ENCODE data around the gene GALNS.

GALNS gene

DNA sequence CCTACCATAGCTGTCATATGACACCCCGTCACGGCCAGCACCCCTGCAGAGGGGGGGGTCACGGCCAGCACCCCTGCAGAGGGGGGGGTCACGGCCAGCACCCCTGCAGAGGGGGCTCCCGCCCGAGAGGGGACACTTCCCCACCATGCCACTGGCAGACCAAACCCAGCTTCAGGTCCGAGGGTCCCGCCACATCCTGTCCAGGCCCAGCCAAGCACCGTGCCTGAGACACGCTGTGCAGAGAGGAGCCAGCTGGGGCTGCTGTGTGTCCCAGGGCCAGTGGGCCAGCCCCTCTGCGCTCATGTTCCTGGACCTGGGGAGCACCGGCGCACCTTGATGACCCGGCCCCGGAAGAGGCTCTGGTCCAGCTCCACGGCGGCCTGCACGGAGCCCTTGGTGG lies 7.8 kb upstream of the GALNS start:
- no peaks in the 10 kb centered on the region for H3K9me2 ChIP-seq (replicated peaks; ENCODE audit: insufficient read depth, low read length)
- H3K9ac ChIP-seq (ENCODE audit: low read length), result no peak overlapping the region
- no peaks in the 10 kb centered on the region for H3K79me2 ChIP-seq (ENCODE audit: insufficient read depth, low read length)
- H3K4me3 ChIP-seq (ENCODE audit: insufficient read depth, low read length, poor library complexity, severe bottlenecking), result no peak overlapping the region
- no peak overlapping the region for H2AFZ ChIP-seq (ENCODE audit: low read depth, low read length, severe bottlenecking)
- H3K27ac ChIP-seq (ENCODE audit: low read depth, low read length), result no peak overlapping the region
- H3K4me2 ChIP-seq (ENCODE audit: low read depth, low read length, poor library complexity, severe bottlenecking), result no peak overlapping the region
- H3K36me3 ChIP-seq (ENCODE audit: low read length), result no peaks in the 10 kb centered on the region
- H4K20me1 ChIP-seq (ENCODE audit: low read depth, low read length), result no peaks in the 10 kb centered on the region
- H3K27me3 ChIP-seq (ENCODE audit: low read length), result no peaks in the 10 kb centered on the region
- H3K9me3 ChIP-seq (ENCODE audit: insufficient read depth, low read length), result no peaks in the 10 kb centered on the region
- H3F3A ChIP-seq (ENCODE audit: insufficient read depth), result no peaks in the 10 kb centered on the region
- TF ChIP-seq CTCF (IDR thresholded peaks at IDR 0.05; ENCODE audit: insufficient read depth, low read length, poor library complexity, severe bottlenecking), result no peak
- no peak for TF ChIP-seq EZH2phosphoT487 (conservative IDR thresholded peaks at IDR 0.05; ENCODE audit: low read length)

DNA sequence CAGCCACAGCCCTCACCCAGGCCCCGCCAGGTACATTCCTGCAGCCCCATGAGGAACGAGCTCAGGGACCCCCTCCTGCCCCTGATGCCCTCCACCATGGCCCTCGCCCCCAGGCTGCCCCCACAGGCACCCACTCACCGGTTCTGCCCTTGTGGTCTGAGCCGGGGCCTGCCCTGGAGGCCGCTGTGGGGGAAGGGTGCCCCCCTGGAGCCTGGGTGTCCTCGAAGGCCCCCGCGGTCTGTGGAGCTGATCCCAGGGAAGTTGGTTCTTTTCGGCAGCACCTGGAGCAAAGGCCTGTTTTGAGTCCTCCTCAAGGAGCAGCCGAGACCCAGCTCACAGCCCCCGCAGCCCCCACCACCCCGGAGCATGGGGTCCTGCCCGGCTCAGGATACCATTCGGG lies 7.4 kb upstream of the GALNS start:
- no peaks in the 10 kb centered on the region for H3K9me2 ChIP-seq (replicated peaks; ENCODE audit: insufficient read depth, low read length)
- no peak for TF ChIP-seq CTCF (IDR thresholded peaks at IDR 0.05; ENCODE audit: insufficient read depth, low read length, poor library complexity, severe bottlenecking)
- no peak for TF ChIP-seq EZH2phosphoT487 (conservative IDR thresholded peaks at IDR 0.05; ENCODE audit: low read length)

DNA sequence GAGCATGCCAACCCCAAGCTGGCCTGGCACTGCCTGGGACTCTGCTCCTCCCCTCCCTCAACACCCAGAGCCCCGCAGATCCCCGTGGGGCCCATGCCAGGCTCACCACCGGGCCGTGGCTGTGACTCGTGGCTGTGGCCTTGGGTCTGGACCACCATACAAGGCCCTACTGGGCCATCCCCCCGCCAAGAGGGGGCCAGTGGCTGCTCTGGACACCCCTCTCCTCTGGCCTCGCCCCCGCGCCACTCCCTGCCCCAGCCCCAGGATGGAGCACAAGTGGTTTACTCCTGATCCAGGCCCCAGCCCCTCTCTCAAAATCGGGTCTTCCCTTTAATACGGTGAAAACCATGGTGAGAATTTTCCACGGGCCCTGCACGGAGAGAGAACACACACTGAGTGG lies 6.7 kb upstream of the GALNS start:
- H3K9me2 ChIP-seq (replicated peaks; ENCODE audit: insufficient read depth, low read length), result no peaks in the 10 kb centered on the region
- no peaks in the 10 kb centered on the region for H3K36me3 ChIP-seq (ENCODE audit: low read length)
- H3K27ac ChIP-seq (ENCODE audit: low read depth, low read length), result no peak overlapping the region
- no peak overlapping the region for H2AFZ ChIP-seq (ENCODE audit: low read depth, low read length, severe bottlenecking)
- no peak overlapping the region for H3K4me3 ChIP-seq (ENCODE audit: insufficient read depth, low read length, poor library complexity, severe bottlenecking)
- no peaks in the 10 kb centered on the region for H4K20me1 ChIP-seq (ENCODE audit: low read depth, low read length)
- no peaks in the 10 kb centered on the region for H3F3A ChIP-seq (ENCODE audit: insufficient read depth)
- H3K9me3 ChIP-seq (ENCODE audit: insufficient read depth, low read length), result no peaks in the 10 kb centered on the region
- TF ChIP-seq EZH2phosphoT487 (conservative IDR thresholded peaks at IDR 0.05; ENCODE audit: low read length) (no peak), CTCF (IDR thresholded peaks at IDR 0.05; ENCODE audit: insufficient read depth, low read length, poor library complexity, severe bottlenecking) (no peak)
- no peaks in the 10 kb centered on the region for H3K79me2 ChIP-seq (ENCODE audit: insufficient read depth, low read length)
- no peaks in the 10 kb centered on the region for H3K27me3 ChIP-seq (ENCODE audit: low read length)
- no peak overlapping the region for H3K9ac ChIP-seq (ENCODE audit: low read length)
- no peak overlapping the region for H3K4me2 ChIP-seq (ENCODE audit: low read depth, low read length, poor library complexity, severe bottlenecking)

More for the DNA sequence above, 7.4 kb upstream of the GALNS start:
- Histone ChIP-seq H3K9me3 (ENCODE audit: insufficient read depth, low read length) (no peaks in the 10 kb centered on the region), H3K4me3 (ENCODE audit: insufficient read depth, low read length, poor library complexity, severe bottlenecking) (no peak overlapping the region), H3K9ac (ENCODE audit: low read length) (no peak overlapping the region), H4K20me1 (ENCODE audit: low read depth, low read length) (no peaks in the 10 kb centered on the region), H3K79me2 (ENCODE audit: insufficient read depth, low read length) (no peaks in the 10 kb centered on the region), H3F3A (ENCODE audit: insufficient read depth) (no peaks in the 10 kb centered on the region), H3K27me3 (ENCODE audit: low read length) (no peaks in the 10 kb centered on the region), H3K36me3 (ENCODE audit: low read length) (no peaks in the 10 kb centered on the region), H3K4me2 (ENCODE audit: low read depth, low read length, poor library complexity, severe bottlenecking) (no peak overlapping the region), H3K27ac (ENCODE audit: low read depth, low read length) (no peak overlapping the region), H2AFZ (ENCODE audit: low read depth, low read length, severe bottlenecking) (no peak overlapping the region)

Measured in SU-DHL-6 (cell line).